ENCODE measurements around the gene NPPA.
A peak's percentile ranks its signal among the peaks of the same experiment; 100 is the strongest.

NPPA gene

GRCh38 chr1:11873395-11874257 is 26.0 kb upstream of the NPPA start:
- no peak for DNase-seq

GRCh38 chr1:11872545-11872944 is 25.0 kb upstream of the NPPA start:
- no peak for DNase-seq

DNA sequence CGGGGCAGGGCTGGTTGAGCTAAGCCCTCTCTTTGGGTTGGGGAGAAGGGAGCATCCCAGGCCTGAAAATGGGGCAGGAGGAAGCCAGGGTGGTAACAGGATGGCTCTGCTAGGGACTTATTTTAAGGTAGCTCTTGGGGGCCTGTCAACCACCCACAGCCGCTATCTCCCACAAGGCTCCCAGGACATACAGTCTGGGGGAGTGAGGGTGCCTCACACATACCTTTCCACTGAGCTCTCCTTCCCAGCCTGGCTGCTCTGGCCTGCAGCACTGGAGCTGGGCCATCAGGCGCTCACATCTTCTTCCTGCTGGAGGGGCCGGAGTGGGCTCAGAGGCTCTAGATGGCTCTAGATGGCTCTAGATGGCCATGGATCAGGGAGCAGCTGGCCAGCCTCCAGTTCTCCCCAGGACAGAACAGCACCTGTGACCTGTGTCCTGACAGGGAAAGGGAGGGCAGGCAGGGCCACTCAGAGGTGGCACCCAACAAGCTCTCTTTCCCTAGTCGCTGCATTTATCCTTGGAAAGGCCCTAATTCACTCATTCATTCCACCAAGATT is 22.1 kb upstream of the NPPA start:
- DNase-seq: no peak

GRCh38 chr1:11869104-11869503 is 21.5 kb upstream of the NPPA start:
- no peak for DNase-seq

- no peak for DNase-seq
These were observed 20.9 kb upstream of the NPPA start for GRCh38 chr1:11868331-11868980.

GRCh38 chr1:11862890-11863289 is 15.3 kb upstream of the NPPA start:
- no peak for DNase-seq

DNA sequence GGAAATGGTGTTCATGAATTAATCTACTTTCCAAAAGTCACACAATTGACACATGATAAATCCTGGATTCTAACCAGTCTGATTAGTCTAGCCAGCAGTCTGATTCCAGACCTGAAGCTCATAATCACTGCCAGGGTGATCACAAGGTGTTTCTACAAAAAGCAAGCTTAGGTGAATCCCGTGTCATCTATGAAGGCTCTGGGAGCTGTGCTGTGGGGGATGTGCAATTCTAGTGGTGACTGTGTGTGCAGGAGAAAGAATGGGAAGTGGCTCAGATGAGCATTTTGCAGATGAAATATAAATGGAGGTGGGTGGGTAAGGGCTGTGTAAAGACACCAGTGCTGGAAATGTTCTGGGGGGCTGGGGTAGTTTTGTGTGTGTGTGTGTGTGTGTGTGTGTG is 13.0 kb upstream of the NPPA start:
- no peak for DNase-seq

- DNase-seq: no peak
These were observed 12.5 kb upstream of the NPPA start for GRCh38 chr1:11860083-11860482.

DNA sequence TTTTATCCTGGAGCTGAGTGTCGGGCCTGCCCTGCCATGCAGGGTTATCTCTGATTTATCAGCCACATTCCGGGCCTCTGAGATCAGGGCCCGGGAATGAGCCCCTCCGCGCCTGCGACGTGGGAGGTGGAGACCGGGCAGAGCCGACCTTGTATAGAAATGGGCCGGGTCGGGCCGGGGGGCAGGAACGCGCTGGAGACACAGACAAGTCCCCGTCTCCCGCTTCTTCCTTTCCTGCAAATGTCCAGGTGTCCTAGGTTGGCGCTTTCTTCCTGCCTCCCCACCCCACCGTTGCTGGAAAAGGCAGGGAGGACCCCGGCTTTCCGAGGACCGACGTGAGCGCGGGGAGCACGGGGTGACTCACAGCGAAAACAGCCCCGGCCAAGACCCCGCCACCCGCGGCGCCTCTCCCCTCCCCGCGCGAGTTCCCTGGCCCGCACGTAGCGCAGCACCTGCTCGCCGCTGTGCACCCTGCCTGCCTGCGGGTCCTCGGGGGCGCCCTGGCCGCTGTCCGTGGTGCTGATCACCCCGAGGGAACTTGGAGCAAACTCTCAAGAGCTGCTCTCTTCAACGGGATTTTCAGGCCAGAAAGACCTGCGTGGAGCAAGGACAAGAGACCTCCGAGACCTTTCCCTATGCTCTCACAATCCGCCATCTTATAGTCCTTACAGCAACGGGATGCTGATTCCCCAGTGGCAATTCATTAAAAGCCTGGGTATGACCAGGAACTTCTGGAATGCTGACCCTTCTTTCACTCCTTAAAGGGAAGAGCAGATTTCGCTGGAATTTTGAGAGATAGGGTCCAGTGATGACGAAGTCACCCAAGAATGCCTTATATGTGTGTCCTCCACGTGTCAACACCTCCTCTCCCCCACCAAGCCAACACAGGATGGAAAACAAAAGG is 11.6 kb upstream of the NPPA start:
- peak; percentile 47 for DNase-seq

DNA sequence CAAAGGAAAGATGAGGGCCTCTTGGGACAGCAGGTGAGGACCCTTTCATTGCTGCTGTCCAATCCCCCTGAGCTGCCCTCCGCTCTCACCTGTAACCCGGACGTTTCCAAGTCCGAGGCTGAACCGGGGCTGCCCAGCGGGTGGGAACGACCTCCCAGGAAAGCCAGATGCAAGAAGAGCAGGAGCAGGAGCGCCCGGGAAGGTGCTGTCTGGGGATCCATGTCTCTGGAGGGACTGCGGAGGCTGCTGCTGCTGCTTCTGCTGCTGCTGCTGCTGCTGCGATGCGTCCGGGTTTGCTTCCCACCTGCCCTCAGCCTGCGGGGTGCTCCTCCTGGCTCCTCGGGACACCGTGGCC is 11.0 kb upstream of the NPPA start, which contains the start of gene NPPB:
TSS of gene NPPB (minus strand) at position 333 of the 355 bp plus-strand sequence. CDS start at position 221, 112 bp downstream.
- DNase-seq: no peak

DNA sequence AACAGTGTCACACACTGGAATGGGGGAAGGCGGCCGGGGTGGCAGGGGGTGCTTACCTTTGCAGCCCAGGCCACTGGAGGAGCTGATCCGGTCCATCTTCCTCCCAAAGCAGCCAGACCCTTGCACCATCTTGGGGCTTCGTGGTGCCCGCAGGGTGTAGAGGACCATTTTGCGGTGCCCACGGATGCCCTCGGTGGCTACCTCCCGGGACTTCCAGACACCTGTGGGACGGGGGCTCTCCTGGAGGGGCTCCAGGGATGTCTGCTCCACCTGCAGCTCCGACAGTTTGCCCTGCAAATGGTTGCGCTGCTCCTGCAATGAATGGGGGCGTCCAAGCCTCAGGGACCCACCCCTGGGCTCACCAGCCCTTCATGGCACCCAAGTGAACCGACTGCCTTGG is 10.6 kb upstream of the NPPA start:
- DNase-seq: no peak

DNA sequence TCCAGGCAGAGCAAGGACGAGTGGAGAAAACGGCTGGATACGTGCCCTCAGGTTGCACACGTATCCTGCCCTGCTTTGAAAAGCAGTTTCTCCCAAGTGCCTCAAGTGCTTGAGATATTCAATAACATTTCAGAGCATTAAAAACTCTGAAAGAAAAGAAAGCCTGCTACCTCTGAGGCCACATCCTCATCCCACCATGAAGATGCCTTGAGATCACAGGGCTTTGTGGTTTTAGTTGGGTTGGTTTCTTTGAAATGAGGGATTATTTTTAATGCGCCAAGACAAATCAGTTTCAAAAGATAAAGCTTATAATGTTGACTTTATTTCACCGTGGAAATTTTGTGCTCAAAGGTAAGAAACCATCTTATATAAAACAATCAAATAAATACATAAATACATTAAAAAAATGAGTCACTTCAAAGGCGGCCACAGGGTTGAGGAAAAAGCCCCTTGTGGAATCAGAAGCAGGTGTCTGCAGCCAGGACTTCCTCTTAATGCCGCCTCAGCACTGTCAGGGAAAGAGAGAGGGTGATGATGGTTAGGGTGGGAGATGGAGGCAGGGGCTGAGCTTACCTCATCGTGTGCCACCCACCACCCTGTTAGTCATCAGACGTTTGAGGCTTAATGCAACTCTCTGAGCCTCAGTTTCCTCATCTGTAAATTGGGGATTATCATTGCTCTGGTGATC is 9.7 kb upstream of the NPPA start:
- DNase-seq: no peak

GRCh38 chr1:11856698-11857097 is 9.1 kb upstream of the NPPA start:
- DNase-seq: no peak

DNA sequence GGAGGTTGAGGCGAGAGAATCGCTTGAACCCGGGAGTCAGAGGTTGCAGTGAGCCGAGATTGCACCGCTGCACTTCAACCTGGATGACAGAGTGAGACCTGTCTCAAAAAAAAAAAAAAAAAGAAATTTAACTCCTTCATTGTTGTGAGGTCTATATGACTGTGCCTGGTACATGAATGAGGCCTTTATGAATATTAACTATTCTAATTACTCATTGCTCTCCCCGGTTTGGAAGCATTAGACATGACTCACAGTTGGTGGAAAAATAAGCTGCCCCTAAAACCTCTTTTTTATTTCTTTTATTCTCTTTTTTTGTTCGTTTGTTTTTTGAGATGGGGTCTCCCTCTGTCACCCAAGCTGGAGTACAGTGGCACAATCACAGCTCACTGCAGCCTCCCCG is 7.8 kb upstream of the NPPA start:
- no peak for DNase-seq

GRCh38 chr1:11854519-11854918 is 6.9 kb upstream of the NPPA start:
- no peak for DNase-seq

DNA sequence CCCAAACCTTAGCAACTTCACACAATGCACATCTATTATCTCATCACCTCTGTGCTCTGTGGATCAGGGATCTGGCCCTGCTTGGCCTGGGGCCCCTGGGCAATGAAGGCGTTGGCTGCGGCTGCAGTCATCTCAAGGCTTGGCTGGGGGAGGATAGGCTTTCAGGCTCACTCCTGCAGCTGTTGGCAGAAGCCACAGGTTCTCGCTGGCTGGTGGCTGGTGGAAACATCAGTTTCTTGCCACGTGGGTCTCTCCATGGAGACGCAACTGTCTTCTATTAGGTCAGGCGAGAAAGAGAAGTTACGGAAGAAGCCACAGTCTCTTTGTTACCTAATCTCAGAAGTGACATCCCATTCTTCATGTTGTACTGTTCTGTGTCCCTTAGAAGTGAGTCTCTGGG is 3.6 kb upstream of the NPPA start:
- no peak for DNase-seq

DNA sequence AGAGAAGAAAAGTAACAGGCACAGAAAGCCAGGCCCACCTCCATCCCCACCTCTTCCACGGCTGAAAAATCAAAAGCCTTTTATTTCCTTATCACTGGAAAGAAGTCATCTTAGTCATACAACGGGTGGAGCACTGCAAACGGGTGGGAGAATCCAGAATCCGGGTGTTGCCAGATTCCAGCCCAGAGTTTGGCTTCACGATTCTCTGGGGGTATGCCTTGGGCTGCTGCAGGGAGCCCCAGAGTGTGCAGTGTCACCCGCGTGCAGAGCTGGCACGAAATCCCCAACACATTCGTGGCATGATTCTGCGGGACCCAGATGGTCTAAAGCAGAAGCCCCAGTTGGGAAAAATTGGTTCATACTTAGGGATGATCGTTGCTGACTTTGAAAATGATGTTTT is 2.6 kb upstream of the NPPA start:
- no peak for DNase-seq

- DNase-seq: no peak
These were observed 754 bp upstream of the NPPA start for GRCh38 chr1:11848373-11848700.

- DNase-seq: no peak
These were observed 1.8 kb downstream of the NPPA start for GRCh38 chr1:11845641-11846335.

DNA sequence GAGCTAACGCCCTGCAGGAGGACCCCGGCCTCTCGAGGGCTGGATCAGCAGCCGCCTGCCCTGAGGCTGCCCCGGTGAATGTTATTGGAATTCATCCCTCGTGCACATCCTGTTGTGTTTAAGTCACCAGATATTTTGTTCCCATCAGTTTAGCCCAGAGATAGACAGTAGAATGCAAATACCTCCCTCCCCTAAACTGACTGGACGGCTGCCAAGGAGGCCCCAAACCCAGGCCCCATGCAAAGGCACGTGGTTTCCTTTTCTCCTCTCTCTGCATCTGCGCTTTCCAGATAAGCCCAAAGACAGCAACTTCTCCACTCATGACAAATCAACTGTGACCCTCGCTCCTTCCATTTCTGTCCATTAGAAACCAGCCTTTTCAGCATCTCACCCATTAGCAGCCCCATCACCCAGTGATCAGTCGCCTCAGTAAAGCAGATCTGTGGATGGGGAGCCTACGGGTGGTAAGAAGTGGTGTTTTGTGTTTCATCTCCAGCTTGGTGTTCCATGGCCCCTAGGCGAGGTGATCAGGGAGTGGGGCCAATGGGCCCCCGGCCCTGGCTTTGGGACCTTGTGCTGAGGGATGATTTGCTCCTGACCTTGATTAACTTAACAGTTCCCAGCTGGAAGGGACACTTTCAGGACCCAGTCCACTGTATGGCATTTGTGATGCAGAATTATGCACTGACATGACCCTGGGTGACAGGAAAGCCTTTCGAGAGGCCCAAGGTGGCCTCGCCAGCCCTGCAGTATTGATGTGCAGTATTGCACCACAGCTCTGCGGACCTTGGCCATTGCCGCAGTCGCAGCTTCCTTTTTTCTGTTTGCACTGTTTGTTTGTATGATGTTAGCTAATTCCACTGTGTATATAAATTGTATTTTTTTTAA is 5.2 kb downstream of the NPPA start:
- no peak for DNase-seq

Measured in activated CD4-positive, alpha-beta T cell treated with anti-CD3 and anti-CD28 coated beads for 1 hour (primary cell).